GM19455 (cell line): ENCODE measurements around the gene MAP2K1.
"Not testable (repeated sequence)": the region's sequence is repeated elsewhere in the genome, so short reads cannot be mapped to it uniquely, and the experiment has no call there.

ENCODE experiments used
- ATAC-seq: cut with Tn5 transposase; IDR thresholded peaks from one replicate; pipeline ENCODE4 v1.9.1; 2021; ENCODE audit not compliant: unreplicated experiment

The MAP2K1 gene

DNA sequence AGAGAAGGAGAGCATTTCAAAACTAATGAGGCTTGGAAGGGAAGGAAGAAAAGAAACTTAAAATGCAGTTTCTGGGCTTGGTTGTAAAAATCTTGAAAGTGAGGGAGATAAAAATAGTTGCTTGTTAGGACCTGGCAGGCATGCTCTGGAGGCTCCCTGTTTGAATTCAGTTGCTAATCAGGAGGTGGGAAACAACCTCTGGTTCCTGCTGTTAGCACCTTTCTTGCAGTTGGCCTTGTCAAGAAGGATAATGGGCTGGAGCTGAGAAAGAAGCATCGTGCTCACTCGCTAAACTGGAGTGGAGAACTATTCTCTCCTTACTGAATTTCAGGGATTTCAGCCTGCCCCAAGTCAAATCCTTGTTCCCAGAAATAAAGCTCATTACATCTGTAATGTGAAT, 87.4 kb downstream of the MAP2K1 start:
- ATAC-seq: no peak

DNA sequence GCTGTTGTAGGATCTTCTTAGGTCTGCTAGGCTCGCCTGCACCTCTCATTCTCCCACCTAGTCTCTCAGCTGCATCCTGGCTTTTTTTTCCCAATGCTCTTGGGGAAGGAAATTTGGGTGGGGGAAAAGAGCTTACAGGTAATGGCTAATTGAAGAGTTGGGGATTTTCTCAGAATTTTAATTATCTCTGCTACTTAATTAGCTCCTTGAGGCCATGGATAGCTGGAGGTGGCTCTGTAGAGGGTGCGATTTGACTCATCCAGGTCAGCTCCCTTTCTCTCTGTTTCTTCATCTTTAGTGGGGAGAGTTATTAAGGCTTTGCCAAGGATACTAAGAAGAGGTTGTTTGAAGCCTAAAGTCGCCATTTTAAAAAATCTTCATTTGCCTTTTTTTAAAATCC, 88.3 kb downstream of the MAP2K1 start:
- ATAC-seq: no peak

DNA sequence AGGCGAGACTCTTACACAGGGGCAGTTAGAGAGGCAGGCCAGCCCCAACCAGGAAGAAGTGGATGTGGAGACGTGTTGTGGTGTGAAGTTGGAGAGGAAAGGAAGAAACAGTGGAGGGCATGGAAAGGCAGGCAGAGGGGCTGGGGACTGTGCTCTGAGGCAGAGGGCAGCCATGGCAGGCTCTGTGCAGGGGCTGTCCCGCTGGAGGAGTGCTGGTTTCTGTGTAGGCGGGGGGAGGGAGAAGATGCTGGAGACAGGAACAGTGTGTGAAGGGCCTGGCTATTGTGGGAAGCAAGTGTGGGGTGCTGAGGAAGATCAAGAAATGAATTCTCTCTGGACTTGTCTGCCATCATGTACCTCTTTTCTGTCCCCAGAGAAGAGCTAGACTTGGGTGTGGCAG, 89.8 kb downstream of the MAP2K1 start:
- ATAC-seq: no peak

DNA sequence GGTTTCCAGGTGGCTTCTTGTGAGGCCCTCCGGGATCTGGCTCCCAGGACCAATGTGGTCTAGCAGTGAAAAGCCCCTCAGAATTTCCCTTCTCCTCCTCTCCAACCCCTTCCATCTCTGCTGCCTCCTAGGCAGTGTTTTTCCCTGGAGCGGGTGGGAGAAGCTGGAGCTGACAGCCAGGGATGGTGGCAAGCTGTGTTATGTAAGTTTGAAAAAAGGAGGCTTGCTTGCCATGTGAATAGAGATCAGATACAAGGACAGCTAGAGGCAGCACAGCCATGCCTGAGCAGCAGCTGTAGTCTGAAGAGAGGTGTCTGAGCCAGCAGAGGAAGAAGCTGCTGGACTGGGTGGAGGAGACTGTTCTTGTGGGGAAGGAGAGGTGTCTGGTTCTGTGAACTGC, 90.3 kb downstream of the MAP2K1 start:
- no peak for ATAC-seq

DNA sequence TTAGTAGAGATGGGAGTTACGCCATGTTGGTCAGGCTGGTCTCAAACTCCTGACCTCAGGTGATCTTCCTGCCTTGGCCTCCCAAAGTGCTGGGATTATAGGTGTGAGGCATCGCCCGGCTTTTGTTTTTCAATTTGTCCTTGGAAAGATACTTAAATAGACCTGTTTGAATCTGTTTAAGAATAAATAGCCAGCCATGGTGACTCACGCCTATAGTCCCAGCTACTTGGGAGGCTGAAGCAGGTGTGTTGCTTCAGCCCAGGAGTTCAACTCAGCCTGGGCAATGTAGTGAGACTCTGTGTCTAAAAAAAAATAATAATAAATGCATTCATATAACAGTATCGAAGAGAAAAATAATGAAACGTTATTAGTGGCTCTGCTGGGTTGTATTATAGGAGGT, 93.6 kb downstream of the MAP2K1 start:
- no peak for ATAC-seq

DNA sequence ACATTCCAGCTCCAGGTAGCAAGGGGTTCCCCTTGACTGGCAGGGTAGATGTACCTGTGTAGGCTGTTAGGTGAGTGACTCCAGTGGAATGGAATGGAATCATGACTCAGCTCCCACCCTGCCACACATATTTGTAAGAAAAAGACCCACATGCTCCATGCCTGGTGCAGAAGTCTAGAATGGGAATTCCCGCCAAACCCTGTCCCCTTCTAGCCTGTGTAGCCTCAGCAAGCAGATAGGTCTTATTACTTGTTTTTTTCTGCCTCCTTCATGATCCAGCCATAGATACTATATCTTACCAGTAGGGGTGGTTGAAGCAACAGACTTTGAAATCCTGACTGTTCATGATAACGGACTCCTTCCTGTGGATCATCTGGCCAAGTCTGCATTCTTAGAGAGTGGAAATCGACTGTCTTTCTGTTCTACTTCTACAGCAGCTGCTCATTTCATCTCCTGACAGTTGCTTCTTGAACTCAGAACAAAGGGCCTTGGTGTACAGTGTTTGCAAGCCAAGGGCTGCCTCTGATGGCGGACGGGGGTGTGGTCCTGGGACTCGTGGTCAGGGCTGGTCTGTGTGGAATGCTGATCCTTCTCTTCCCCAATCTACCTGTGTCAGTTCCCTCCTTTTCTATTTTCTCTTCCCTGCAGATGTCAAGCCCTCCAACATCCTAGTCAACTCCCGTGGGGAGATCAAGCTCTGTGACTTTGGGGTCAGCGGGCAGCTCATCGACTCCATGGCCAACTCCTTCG, 94.6 kb downstream of the MAP2K1 start:
- no peak for ATAC-seq

DNA sequence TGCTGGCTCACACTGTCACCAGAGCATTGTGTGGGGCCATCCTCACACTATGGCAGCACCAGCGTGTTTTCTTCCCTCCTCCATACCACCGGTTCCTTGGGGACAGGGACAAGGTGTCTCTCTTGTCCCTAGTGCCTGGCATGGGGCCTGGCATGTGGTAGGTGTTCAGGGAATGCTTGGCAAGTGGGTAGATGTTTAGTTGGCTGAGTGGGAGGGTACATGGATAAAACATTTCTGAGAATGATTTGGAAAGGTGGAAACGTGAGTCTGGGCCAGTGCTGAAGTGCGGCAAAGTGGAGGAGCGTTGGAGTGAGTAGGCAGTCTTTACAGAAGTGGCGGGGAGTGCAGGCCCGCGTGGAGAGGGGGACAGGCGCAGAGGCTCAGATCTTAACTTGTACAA, 95.8 kb downstream of the MAP2K1 start:
- no peak for ATAC-seq

DNA sequence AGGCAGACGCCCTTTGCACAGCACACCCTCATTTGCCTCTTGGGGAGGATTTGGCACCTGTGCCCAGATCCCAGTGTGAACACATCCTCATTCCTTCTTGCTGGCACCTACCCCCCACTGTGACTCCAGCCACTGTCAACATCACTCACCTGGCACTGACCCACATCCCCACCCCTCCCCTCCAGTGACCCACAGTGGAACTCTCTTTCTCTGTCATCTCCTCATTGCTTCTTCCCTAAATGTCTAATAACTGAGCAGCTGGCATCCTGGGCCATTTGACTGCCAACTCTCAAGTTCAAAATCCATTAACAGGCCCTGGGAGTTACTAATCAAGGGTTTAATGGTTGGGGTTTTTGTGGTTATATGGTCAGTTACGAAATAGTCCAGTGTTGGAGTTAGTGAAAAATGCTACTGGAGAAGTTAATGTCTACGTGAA, 96.4 kb downstream of the MAP2K1 start:
- ATAC-seq: no peak

DNA sequence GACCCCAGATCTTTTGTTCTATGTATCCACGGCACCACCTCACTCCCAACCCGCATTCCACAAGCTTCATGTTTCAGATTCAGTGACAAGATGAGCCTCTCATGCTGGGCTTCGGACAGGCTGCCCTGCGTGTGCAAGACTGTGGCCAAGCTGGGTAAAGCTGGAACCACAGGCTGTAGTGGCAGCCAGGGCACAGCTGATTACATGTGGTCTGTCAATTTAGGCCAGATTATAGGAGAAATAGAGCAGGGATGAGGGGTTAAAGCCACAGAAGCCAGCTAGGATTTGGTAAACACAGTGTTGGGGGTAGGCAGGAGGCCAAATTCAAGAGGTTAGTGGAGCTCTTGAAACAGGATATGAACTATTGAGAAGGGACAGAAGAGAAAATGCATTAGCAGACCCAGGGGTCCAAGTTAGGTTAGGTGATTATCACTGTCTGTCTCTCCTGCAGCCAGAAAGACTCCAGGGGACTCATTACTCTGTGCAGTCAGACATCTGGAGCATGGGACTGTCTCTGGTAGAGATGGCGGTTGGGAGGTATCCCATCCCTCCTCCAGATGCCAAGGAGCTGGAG, 97.9 kb downstream of the MAP2K1 start:
- ATAC-seq: no peak

DNA sequence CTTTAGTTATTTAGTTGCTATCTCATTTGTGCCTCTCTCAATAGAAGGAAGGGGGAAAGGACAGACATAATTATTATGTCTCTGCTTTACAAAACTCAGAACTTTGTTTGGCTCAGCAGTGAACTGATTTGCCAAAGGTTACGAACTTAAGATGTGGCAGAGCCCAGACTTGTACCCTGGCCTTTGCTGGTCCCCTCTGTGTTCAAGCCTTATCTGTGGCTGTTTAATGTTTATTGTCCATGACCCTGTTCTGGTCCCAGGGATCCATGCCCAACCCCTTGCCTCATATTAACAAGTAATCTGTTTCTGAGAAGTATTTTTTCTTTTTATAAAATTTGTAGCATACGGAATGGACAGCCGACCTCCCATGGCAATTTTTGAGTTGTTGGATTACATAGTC, 100.2 kb downstream of the MAP2K1 start:
- no peak for ATAC-seq

DNA sequence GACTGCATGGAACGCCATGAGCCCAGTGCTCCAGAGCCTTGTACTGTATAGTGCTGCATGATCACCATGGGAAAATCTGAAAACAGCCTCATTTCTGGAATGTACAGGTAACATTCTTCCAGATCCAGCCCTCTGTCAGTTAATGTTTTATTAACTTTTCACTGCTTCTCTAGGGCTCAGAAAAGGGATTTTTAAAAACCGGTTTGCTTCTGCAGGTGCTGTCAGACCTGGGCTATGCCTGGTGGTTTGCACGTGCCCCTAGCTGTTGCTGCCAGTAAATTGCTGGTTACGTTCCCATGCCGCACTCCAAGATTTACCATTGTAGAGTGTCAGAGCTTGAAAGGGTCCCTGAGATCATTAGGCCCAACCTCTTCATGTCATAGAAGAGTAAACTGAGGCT, 101.8 kb downstream of the MAP2K1 start:
- no peak for ATAC-seq

DNA sequence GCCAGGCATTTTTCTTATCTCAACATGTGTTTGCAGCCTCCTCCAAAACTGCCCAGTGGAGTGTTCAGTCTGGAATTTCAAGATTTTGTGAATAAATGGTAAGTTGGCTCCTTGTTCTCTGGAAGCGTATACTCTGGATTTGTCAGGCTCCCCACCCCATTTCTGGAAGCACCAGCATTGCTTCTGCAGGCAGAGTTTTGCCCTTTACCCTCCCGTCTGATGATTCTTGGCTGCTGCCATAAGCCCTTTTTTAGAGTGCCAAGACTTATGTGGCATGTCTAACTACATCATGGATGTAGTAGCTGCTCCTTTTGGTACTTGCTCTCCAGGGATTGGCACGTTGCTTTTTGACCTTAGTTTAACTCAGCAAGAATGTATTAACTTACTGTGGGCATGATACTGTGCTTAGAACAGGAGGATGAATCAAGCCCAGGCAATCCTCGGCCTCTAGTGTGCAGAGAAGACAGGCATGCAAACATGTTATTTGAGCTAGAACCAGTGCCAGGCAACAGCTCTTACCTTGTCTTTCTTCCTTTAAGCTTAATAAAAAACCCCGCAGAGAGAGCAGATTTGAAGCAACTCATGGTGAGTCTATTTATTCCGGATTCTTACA, 102.6 kb downstream of the MAP2K1 start:
- no peak for ATAC-seq

DNA sequence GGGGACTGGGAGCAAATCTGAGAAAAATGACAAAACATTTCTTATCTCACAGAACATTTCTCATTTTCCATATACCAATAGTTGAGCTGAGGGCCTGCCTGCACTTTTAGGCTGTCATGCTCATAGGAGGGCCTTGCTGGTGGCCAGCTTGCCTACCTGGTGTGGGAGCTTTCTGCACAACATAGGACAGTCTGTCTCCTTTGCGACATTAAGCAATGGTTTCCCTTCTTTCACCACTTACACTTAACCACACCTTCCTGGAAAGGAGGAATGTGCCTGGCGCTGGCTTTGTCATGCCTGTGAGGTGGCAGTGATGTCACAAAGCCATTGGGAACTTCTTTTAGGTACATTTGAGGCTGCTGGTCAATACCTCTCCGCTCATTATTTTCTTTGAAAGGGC, 105.1 kb downstream of the MAP2K1 start:
- ATAC-seq: no peak

DNA sequence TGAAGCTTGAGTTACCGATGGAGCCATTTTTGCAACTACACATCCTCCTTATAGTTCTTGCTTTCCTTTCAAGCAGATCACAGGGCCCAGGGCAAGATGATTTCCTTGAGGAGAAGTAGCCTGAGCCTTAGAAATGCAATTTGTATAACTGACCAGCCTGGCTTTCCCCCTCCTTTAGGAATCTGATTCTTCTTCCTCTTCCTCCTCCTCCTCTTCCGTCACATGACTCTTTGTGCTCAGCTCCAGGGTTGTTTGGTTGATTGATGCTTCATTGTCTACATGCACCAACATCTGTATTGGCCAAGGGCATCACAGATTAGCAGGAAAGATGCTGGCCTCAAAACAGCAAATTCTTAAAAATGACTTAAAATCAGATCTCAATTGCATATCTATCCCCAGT, 107.5 kb downstream of the MAP2K1 start:
- ATAC-seq: no peak

DNA sequence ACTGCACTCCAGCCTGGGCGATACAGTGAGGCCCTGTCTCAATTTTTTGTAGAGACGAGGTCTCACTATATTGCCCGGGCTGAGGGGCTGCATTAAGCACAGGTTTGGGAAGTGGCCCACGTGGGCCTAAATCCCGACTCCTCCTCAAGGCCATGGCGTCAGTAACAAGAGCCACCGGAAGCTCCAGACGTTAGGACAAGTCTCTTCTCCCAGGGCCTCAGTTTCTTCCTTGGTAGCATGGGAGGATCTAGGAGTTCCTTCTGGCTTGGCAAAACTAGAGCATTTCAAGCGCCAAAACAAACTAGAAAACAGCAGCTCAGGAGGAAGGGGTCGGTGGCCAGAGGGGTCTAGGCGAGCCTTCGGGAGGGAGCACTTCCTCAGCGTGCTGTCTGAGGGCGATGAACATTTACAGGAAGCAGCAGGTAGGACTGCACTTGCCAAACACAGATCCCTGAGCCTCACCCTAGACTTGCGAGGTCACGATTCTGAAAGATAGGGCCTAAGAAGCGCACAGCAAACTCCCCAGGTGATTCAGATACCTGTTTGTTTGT, 110.3 kb downstream of the MAP2K1 start:
- ATAC-seq: peak; percentile 3

DNA sequence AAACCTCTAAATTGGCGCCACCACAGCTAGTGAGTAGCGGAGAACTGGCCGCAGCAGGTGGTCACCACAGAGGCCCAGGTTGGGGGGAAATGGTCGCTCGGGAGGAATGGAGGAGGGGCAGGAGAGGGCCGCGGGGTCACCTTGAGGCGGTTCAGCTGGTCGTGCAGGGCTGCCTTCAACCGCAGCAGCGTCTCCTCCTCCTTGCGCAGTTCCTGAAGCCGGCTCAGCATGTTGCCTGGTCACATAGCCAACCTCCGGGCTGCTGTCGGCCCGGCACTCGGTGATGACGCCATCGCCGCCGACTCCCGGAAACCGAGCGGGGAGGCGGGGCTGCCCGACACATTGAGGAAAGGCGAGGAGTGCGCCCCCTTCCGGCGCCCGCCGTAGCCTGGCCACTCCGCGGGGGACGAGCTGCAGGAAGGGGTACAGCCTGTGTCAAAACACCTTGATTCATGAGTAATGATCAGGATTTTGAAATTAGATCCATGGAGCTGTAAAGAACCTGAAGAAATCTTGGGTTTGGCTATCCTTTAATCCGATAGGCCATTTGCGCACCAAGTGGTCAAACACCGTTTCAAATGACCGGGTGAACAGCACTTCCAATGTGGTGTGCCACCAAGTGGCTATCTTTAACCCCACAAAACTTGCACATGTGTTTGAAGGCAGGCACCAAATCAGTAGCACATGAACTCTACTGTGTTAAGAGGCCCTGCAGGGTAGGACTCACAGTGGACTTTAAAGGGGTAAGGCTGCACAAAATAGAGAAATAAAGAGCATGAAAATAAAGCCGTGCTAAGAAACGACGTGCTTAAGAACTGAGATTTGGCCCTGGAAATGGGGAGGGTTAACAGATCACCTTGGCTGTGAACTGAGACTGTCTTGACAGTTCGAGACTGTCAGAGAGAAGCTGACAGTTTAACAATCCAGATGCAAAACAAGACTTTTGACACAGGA, 111.1 kb downstream of the MAP2K1 start, which contains the start of gene SNAPC5:
Gene SNAPC5 (minus strand): TSS at position 261 of the 954 bp plus-strand sequence. CDS start 31 bp downstream, at position 230.
- peak; percentile 76 for ATAC-seq

DNA sequence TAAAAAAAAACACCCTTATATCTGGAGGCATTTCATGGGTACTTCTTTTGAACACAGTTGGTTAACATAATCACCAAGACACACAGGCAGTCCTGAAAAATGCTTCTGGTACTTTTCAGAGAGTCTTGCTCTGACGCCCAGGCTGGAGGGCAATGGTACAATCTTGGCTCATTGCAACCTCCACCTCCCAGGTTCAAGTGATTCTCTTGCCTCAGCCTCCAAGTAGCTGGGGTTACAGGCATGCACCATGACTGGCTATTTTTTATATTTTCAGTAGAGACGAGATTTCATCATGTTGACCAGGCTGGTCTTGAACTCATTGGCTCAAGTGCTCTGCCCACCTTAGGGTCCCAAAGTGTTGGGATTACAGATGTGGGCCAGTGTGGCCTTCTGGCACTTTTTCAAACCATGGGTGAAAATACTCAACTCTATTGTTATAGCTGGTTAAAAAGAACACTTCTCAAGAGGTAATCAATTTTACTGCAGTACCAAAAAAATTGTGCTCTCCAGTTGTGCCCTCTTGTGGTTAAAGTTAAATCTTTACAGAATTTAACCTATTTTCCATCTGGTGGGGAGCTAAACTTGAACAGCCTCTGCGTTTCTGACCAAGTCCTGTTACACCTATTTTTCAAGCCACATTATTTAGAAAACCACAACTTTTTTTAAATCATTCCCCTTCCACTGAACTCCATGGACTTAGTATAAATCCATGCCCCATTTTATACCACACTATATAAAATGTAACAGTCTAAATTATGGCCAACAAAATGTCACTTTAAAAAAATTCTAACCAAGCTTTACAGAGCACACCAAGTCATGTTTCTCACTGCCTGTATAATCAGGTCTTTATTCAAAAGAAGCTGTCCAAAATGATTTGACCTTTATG, 112.0 kb downstream of the MAP2K1 start:
- no peak for ATAC-seq

DNA sequence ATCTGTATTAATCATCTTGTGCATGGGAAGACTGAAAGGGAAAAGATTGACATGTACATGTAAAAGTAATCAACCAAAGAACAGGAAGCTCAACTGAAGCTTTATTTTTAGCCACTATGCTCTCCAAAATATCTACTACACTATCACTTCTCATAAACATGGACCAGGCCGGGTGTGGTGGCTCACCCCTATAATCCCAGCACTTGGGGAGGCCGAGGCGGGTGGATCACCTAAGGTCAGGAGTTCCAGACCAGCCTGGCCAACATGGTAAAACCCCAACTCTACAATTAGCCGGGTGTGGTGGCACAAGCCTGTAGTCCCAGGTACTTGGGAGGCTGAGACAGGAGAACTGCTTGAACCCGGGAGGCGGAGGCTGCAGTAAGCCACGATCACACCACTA, 113.6 kb downstream of the MAP2K1 start:
- not testable (repeated sequence) for ATAC-seq

DNA sequence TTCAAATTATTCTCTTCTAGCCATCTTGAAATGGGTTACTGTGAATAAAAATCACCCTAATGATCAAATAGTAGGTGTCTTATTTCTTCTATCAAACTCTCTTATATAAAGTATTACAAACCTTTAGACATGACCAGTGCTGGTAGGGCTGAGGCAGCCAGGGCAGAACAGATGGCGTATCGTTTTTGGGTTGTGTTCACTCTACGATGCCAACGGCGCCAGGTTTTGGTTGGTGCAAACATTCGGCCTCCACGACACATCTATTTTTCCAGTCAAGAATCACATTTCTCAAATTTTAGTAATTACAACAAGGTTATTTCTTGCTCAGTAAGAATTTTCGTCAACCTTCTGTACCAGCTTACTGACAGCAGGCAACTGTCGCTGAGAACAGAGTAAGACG, 115.8 kb downstream of the MAP2K1 start:
- no peak for ATAC-seq
